Fibroblast of skin of left biceps (primary cell): ENCODE results near the gene MCM6.
A peak's percentile ranks its signal among the peaks of the same experiment; 100 is the strongest.
"Not testable (repeated sequence)": the region's sequence is repeated elsewhere in the genome, so short reads cannot be mapped to it uniquely, and the experiment has no call there.

Experiments used
- DNase-seq, 2 experiments: peaks; one replicate each; pipeline ENCODE4 v3.0.0-alpha.2; 2013; ENCODE audit warnings: low read depth in 2 of 2

The MCM6 gene

GRCh38 chr2:135821190-135821589 is 55.1 kb downstream of the MCM6 start:
- no peak for DNase-seq

- no peak for DNase-seq
Measured at GRCh38 chr2:135820003-135820618, 56.1 kb downstream of the MCM6 start.

GRCh38 chr2:135818937-135819610 is 57.2 kb downstream of the MCM6 start:
- no peak for DNase-seq

- DNase-seq, result no peak
Measured at GRCh38 chr2:135817951-135818350, 58.3 kb downstream of the MCM6 start.

GRCh38 chr2:135817466-135817865 is 58.8 kb downstream of the MCM6 start:
- no peak for DNase-seq

GRCh38 chr2:135815269-135815668 is 61.0 kb downstream of the MCM6 start:
- no peak for DNase-seq

GRCh38 chr2:135812907-135813511 is 63.2 kb downstream of the MCM6 start:
- DNase-seq, result no peak

GRCh38 chr2:135807874-135808273 is 68.4 kb downstream of the MCM6 start:
- DNase-seq, result not testable (repeated sequence)

- DNase-seq, result no peak
Measured at GRCh38 chr2:135803278-135803677, 73.0 kb downstream of the MCM6 start.

- DNase-seq, result no peak
Measured at GRCh38 chr2:135802350-135802749, 73.9 kb downstream of the MCM6 start.

- DNase-seq, result no peak
Measured at GRCh38 chr2:135800513-135801460, 75.5 kb downstream of the MCM6 start.

- DNase-seq, result no peak
Measured at GRCh38 chr2:135799738-135800137, 76.5 kb downstream of the MCM6 start.

GRCh38 chr2:135798762-135799161 is 77.5 kb downstream of the MCM6 start:
- no peak for DNase-seq

GRCh38 chr2:135798275-135798705 is 78.0 kb downstream of the MCM6 start:
- DNase-seq, result no peak

GRCh38 chr2:135797497-135798274 is 78.6 kb downstream of the MCM6 start:
- DNase-seq, result peak; percentile 34 to 41

GRCh38 chr2:135796606-135797005 is 79.6 kb downstream of the MCM6 start:
- no peak for DNase-seq

GRCh38 chr2:135795641-135796040 is 80.6 kb downstream of the MCM6 start:
- DNase-seq, result not testable (repeated sequence)

GRCh38 chr2:135792401-135793150 is 83.7 kb downstream of the MCM6 start:
- no peak for DNase-seq

- peak; percentile 10 to 29 for DNase-seq
Measured at GRCh38 chr2:135791418-135792190, 84.6 kb downstream of the MCM6 start.

- no peak for DNase-seq
Measured at GRCh38 chr2:135790423-135790822, 85.8 kb downstream of the MCM6 start.
